OCI-LY1 (cell line): ENCODE data around the gene ARFGAP1.
"Not testable (repeated sequence)": the region's sequence is repeated elsewhere in the genome, so short reads cannot be mapped to it uniquely, and the experiment has no call there.

Experiments used
- H2AFZ ChIP-seq: fragments of 200-600 bp; sonication (generic), shearing (Covaris generic); 2 replicates; pipeline ENCODE4 v1.6.0; 2014; ENCODE audit warnings: antibody characterized with exemption, mild to moderate bottlenecking, low read length
- H3F3A ChIP-seq: fragments of 200-600 bp; sonication (generic), shearing (Covaris generic); 2 replicates; pipeline ENCODE4 v1.6.0; 2014; ENCODE audit warnings: mild to moderate bottlenecking, antibody characterized with exemption, low read length, moderate library complexity; ENCODE audit not compliant: insufficient read depth
- H3K27ac ChIP-seq: fragments of 200-600 bp; sonication (generic); 2 replicates; pipeline ENCODE4 v1.5.1; 2014; ENCODE audit warnings: low read length, mixed run types, mild to moderate bottlenecking, low read depth; ENCODE audit not compliant: poor library complexity, severe bottlenecking
- H3K27me3 ChIP-seq: fragments of 200-600 bp; sonication (generic); 2 replicates; pipeline ENCODE4 v1.6.0; 2014; ENCODE audit warnings: antibody characterized with exemption, mild to moderate bottlenecking, low read length, moderate library complexity; ENCODE audit not compliant: insufficient read depth
- H3K36me3 ChIP-seq: fragments of 200-600 bp; sonication (generic); 2 replicates; pipeline ENCODE4 v1.6.1; 2014; ENCODE audit warnings: mild to moderate bottlenecking, antibody characterized with exemption, low read length, moderate library complexity, mixed read lengths; ENCODE audit not compliant: insufficient read depth
- H3K4me1 ChIP-seq: fragments of 200-600 bp; sonication (generic); 2 replicates; pipeline ENCODE4 v1.5.1; 2014; ENCODE audit warnings: mild to moderate bottlenecking, low read length, moderate library complexity; ENCODE audit not compliant: insufficient read depth, severe bottlenecking
- H3K4me2 ChIP-seq: fragments of 200-600 bp; sonication (generic), shearing (Covaris generic); 2 replicates; pipeline ENCODE4 v1.6.1; 2014; ENCODE audit warnings: low read length
- H3K4me3 ChIP-seq: fragments of 200-600 bp; sonication (generic); 2 replicates; pipeline ENCODE4 v1.5.1; 2014; ENCODE audit warnings: low read length, low read depth, mild to moderate bottlenecking, mixed read lengths; ENCODE audit not compliant: poor library complexity, severe bottlenecking
- H3K79me2 ChIP-seq: fragments of 200-600 bp; shearing (Covaris generic); 2 replicates; pipeline ENCODE4 v1.6.1; 2016; ENCODE audit warnings: mixed run types, low read length, mixed read lengths; ENCODE audit not compliant: insufficient read depth
- H3K9ac ChIP-seq: fragments of 200-600 bp; sonication (generic), shearing (Covaris generic); 2 replicates; pipeline ENCODE4 v1.6.1; 2014; ENCODE audit warnings: mild to moderate bottlenecking, low read length, mixed read lengths
- H3K9me2 ChIP-seq: fragments of 200-600 bp; sonication (generic), shearing (Covaris generic); 2 replicates; pipeline ENCODE4 v1.6.1; 2014; ENCODE audit warnings: low read depth, mild to moderate bottlenecking, low read length, mixed read lengths
- H3K9me3 ChIP-seq: fragments of 200-600 bp; shearing (Covaris generic); 2 replicates; pipeline ENCODE4 v1.6.1; 2014; ENCODE audit warnings: low read length, mixed read lengths
- H4K20me1 ChIP-seq: fragments of 200-600 bp; sonication (generic), shearing (Covaris generic); 2 replicates; pipeline ENCODE4 v1.6.0; 2016; ENCODE audit warnings: mild to moderate bottlenecking, low read length; ENCODE audit not compliant: insufficient read depth
- CTCF ChIP-seq: fragments of 200-600 bp; sonication (generic), shearing (Covaris generic); IDR thresholded peaks from 2 replicates; pipeline ENCODE4 v1.5.1; 2017; ENCODE audit warnings: mild to moderate bottlenecking, antibody characterized with exemption, low read length, moderate library complexity, mixed read lengths
- EZH2 ChIP-seq: fragments of 200-600 bp; sonication (generic), shearing (Covaris generic); IDR thresholded peaks from 2 replicates; pipeline ENCODE4 v1.8.0; 2017; ENCODE audit warnings: borderline replicate concordance, mixed run types, mild to moderate bottlenecking, antibody characterized with exemption, low read length, moderate library complexity, mixed read lengths

ARFGAP1 gene

GRCh38 chr20:63301671-63302070 lies 29.1 kb downstream of the ARFGAP1 start:
- Histone ChIP-seq H3F3A (no peaks in the 10 kb centered on the region), H3K27me3 (no peaks in the 10 kb centered on the region; the same call in 1 of the 2 replicates), H3K9ac (no peak overlapping the region), H2AFZ (no peak overlapping the region), H3K27ac (no peak overlapping the region), H3K36me3 (no peaks in the 10 kb centered on the region), H3K9me3 (no peaks in the 10 kb centered on the region), H3K4me2 (no peak overlapping the region), H3K4me3 (no peak overlapping the region), H3K79me2 (no peaks in the 10 kb centered on the region), H4K20me1 (no peaks in the 10 kb centered on the region), H3K9me2 (no peaks in the 10 kb centered on the region), H3K4me1 (no peaks in the 10 kb centered on the region)
- TF ChIP-seq EZH2 (no peak), CTCF (no peak)

- no peaks in the 10 kb centered on the region for H3K9me2 ChIP-seq
- no peaks in the 10 kb centered on the region for H3K79me2 ChIP-seq
- H3K27me3 ChIP-seq = no peaks in the 10 kb centered on the region; the same call in 1 of the 2 replicates
- no peaks in the 10 kb centered on the region for H4K20me1 ChIP-seq
- H3K9ac ChIP-seq = no peak overlapping the region
- no peaks in the 10 kb centered on the region for H3F3A ChIP-seq
- no peak overlapping the region for H2AFZ ChIP-seq
- no peaks in the 10 kb centered on the region for H3K4me1 ChIP-seq
- no peak for TF ChIP-seq CTCF
- H3K4me2 ChIP-seq = no peak overlapping the region
- H3K27ac ChIP-seq = no peak overlapping the region
- no peak overlapping the region for H3K4me3 ChIP-seq
- H3K36me3 ChIP-seq = no peaks in the 10 kb centered on the region
- H3K9me3 ChIP-seq = no peaks in the 10 kb centered on the region
Observed at GRCh38 chr20:63303095-63303666, 30.6 kb downstream of the ARFGAP1 start.

DNA sequence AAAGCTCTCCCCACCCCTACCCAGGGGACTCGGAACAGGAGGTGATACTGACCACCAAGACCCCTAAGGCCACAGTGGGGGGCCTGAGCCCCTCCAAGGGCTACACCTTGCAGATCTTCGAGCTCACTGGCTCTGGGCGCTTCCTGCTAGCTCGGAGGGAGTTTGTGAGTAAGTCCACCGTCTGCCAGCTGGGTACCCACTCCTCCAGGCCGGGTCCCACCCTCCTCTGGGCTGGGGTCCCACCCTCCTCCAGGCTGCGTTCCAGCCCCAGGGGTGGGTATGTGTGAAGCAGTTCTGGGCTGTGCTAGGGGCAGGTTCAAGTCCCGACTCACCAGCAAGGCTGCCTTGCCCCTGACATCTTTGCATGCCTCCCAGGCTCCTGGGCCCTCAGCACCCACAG lies 32.8 kb downstream of the ARFGAP1 start:
- H3K79me2 ChIP-seq = no peaks in the 10 kb centered on the region
- no peaks in the 10 kb centered on the region for H3K4me1 ChIP-seq
- H3K9me3 ChIP-seq = no peaks in the 10 kb centered on the region
- H3K27ac ChIP-seq = no peak overlapping the region
- no peak overlapping the region for H3K9ac ChIP-seq
- H3F3A ChIP-seq = no peaks in the 10 kb centered on the region
- H3K27me3 ChIP-seq = no peaks in the 10 kb centered on the region; the same call in 1 of the 2 replicates
- TF ChIP-seq CTCF (no peak), EZH2 (no peak)
- no peaks in the 10 kb centered on the region for H3K36me3 ChIP-seq
- H3K4me3 ChIP-seq = no peak overlapping the region
- H4K20me1 ChIP-seq = no peaks in the 10 kb centered on the region
- H2AFZ ChIP-seq = no peak overlapping the region
- H3K4me2 ChIP-seq = no peak overlapping the region
- no peaks in the 10 kb centered on the region for H3K9me2 ChIP-seq

GRCh38 chr20:63305933-63306672 lies 33.5 kb downstream of the ARFGAP1 start:
- H3K79me2 ChIP-seq, H4K20me1 ChIP-seq, H3K27me3 ChIP-seq, H3K4me2 ChIP-seq, H3K4me3 ChIP-seq, H3F3A ChIP-seq, H3K9me3 ChIP-seq, H3K36me3 ChIP-seq, H2AFZ ChIP-seq, H3K4me1 ChIP-seq, H3K27ac ChIP-seq, H3K9ac ChIP-seq, H3K9me2 ChIP-seq: not testable (repeated sequence)
